ENCODE results near the gene ZNF236.

- no peak for TF ChIP-seq POLR2AphosphoS5 (IDR thresholded peaks at IDR 0.05; ENCODE audit: low read depth, low read length)
- no peak for TF ChIP-seq REST (IDR thresholded peaks at IDR 0.05; ENCODE audit: insufficient read depth in 1 of 2, low read depth in 2 of 2, low read length in 2 of 2)
Observed at GRCh38 chr18:76977684-76978232, 155.4 kb downstream of the ZNF236 start.
